ENCODE data around the gene TAF11L2.
"Not testable (repeated sequence)": the region's sequence is repeated elsewhere in the genome, so short reads cannot be mapped to it uniquely, and the experiment has no call there.

The TAF11L2 gene

GRCh38 chr5:17487174-17487512 lies 10.9 kb upstream of the TAF11L2 start:
- DNase-seq (ENCODE audit: low read depth in 1 of 2, low spot score in 1 of 2), result no peak
- TF ChIP-seq JUND (IDR thresholded peaks at IDR 0.05; ENCODE audit: low read depth), result no peak
- in situ Hi-C loops (cut with HindIII; ENCODE audit: low pct_unique_long_range_greater_than_20kb, low sequenced_read_pairs), result no loop called here

- DNase-seq (ENCODE audit: low read depth in 1 of 2, low spot score in 1 of 2); in situ Hi-C loops (cut with HindIII; ENCODE audit: low pct_unique_long_range_greater_than_20kb, low sequenced_read_pairs): not testable (repeated sequence)
Measured at GRCh38 chr5:17491257-17491656, 6.8 kb upstream of the TAF11L2 start.

DNA sequence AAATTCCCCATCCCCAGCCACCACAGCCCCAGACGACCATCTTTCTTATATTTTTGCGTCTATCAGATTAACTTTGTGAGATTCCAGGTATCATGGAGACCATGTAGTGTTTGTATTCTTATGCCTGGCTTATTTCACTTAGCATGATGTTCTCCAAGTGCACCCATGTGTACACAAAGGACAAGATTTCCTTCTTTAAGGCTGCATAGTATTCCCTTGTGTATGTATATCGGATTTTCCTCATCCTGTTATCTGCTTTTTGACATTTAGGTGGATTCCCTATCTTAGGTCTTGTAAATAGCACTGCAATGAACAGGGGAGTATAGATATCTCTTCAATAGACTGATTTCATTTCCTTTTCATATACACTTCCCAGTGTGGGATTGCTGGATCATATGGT lies 5.3 kb upstream of the TAF11L2 start:
- DNase-seq (ENCODE audit: low read depth in 1 of 2, low spot score in 1 of 2), result no peak
- TF ChIP-seq JUND (IDR thresholded peaks at IDR 0.05; ENCODE audit: low read depth), result no peak
- in situ Hi-C loops (cut with HindIII; ENCODE audit: low pct_unique_long_range_greater_than_20kb, low sequenced_read_pairs), result no loop called here

GRCh38 chr5:17497446-17497845 lies 585 bp upstream of the TAF11L2 start:
- in situ Hi-C loops (cut with HindIII; ENCODE audit: low pct_unique_long_range_greater_than_20kb, low sequenced_read_pairs), result no loop called here
- DNase-seq (ENCODE audit: low read depth in 1 of 2, low spot score in 1 of 2), result no peak
- no peak for TF ChIP-seq JUND (IDR thresholded peaks at IDR 0.05; ENCODE audit: low read depth)

GRCh38 chr5:17511775-17512325 lies 13.8 kb downstream of the TAF11L2 start:
- in situ Hi-C loops (cut with HindIII; ENCODE audit: low pct_unique_long_range_greater_than_20kb, low sequenced_read_pairs), result no loop called here
- no peak for DNase-seq (ENCODE audit: low read depth in 1 of 2, low spot score in 1 of 2)
- no peak for TF ChIP-seq JUND (IDR thresholded peaks at IDR 0.05; ENCODE audit: low read depth)

DNA sequence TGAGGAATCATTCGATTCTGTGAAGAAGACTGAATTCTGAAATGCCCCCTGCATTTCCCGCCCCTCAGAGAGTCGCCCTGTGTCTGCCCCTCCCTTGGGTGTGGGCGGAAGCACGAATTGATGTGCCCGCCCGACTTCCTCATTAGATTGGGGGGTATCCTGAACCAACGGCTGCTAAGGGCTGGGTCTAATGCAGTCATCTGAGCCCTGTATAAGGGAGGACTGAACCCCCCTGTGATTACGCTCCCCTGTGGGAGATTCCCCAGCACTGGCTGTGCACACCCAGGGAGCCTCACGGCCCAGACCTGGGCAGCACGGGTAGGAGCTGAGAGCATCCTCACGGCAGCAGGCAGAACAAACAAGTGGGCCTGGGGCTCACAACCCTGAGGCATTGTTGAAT lies 19.5 kb downstream of the TAF11L2 start:
- DNase-seq (ENCODE audit: low read depth in 1 of 2, low spot score in 1 of 2); in situ Hi-C loops (cut with HindIII; ENCODE audit: low pct_unique_long_range_greater_than_20kb, low sequenced_read_pairs): not testable (repeated sequence)

DNA sequence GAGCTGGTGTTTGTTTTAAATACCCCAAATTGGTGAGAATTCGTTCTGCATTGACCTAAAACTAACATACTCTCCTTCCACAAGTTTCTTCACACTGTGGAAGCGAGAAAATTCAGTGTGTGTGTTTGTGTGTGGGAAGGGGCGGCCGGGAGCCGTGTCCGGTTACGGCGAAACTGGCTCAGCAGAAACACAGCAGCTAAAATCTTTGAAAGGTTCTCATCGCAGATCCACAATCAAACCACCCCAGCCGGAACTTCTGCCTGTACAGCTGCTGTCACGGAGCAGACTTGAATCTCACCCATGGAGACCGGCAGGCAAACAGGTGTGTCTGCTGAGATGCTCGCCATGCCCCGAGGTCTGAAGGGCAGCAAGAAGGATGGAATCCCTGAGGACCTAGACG lies 20.0 kb downstream of the TAF11L2 start, which contains the start of gene TAF11L3:
Gene TAF11L3 (plus strand): TSS at position 301 of the 400 bp plus-strand sequence.
- DNase-seq (ENCODE audit: low read depth in 1 of 2, low spot score in 1 of 2); in situ Hi-C loops (cut with HindIII; ENCODE audit: low pct_unique_long_range_greater_than_20kb, low sequenced_read_pairs): not testable (repeated sequence)

DNA sequence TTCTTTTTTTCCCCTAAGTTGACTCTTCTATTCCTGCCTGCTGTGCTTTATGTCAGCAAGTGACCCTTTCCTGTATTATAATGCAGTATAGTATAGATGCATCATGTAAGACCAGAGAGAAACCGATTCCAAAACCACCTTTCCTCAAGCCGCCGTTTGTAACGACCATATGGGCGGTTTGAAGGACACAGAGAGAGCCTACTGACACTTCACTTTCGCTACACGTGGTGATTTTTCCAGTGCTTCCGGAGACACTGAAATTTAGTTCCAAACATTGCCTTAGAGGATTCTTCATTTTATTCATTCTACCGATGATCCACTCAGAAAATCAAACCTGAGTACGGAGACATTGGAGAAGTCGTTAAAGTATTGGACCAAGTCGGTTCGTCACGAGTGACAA lies 21.5 kb downstream of the TAF11L2 start:
- DNase-seq (ENCODE audit: low read depth in 1 of 2, low spot score in 1 of 2); in situ Hi-C loops (cut with HindIII; ENCODE audit: low pct_unique_long_range_greater_than_20kb, low sequenced_read_pairs): not testable (repeated sequence)

DNA sequence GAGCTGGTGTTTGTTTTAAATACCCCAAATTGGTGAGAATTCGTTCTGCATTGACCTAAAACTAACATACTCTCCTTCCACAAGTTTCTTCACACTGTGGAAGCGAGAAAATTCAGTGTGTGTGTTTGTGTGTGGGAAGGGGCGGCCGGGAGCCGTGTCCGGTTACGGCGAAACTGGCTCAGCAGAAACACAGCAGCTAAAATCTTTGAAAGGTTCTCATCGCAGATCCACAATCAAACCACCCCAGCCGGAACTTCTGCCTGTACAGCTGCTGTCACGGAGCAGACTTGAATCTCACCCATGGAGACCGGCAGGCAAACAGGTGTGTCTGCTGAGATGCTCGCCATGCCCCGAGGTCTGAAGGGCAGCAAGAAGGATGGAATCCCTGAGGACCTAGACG lies 23.5 kb downstream of the TAF11L2 start, which contains the start of gene TAF11L4:
Gene TAF11L4 (plus strand): TSS at position 301 of the 400 bp plus-strand sequence.
- DNase-seq (ENCODE audit: low read depth in 1 of 2, low spot score in 1 of 2); in situ Hi-C loops (cut with HindIII; ENCODE audit: low pct_unique_long_range_greater_than_20kb, low sequenced_read_pairs): not testable (repeated sequence)

- in situ Hi-C loops (cut with HindIII; ENCODE audit: low pct_unique_long_range_greater_than_20kb, low sequenced_read_pairs); DNase-seq (ENCODE audit: low read depth in 1 of 2, low spot score in 1 of 2): not testable (repeated sequence)
Measured at GRCh38 chr5:17524935-17525334, 26.9 kb downstream of the TAF11L2 start, which contains the start of gene TAF11L5. Gene TAF11L5 (plus strand): TSS chr5:17525235.

DNA sequence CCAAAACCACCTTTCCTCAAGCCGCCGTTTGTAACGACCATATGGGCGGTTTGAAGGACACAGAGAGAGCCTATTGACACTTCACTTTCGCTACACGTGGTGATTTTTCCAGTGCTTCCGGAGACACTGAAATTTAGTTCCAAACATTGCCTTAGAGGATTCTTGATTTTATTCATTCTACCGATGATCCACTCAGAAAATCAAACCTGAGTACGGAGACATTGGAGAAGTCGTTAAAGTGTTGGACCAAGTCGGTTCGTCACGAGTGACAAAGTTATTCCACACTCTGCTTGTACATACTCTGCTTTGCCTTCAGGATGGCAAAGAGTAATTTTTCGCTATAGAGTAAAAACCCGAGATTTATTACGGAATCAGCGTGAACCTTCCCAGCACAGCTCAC lies 28.5 kb downstream of the TAF11L2 start:
- DNase-seq (ENCODE audit: low read depth in 1 of 2, low spot score in 1 of 2); in situ Hi-C loops (cut with HindIII; ENCODE audit: low pct_unique_long_range_greater_than_20kb, low sequenced_read_pairs): not testable (repeated sequence)

GRCh38 chr5:17528369-17528768 lies 30.3 kb downstream of the TAF11L2 start, which contains the start of gene TAF11L6:
Gene TAF11L6 (plus strand): TSS chr5:17528669.
- DNase-seq (ENCODE audit: low read depth in 1 of 2, low spot score in 1 of 2); in situ Hi-C loops (cut with HindIII; ENCODE audit: low pct_unique_long_range_greater_than_20kb, low sequenced_read_pairs): not testable (repeated sequence)
